Measurements from ENCODE around the gene WASHC4.

WASHC4 gene

GRCh38 chr12:105201299-105201698 is 93.8 kb downstream of the WASHC4 start:
- Histone ChIP-seq H3K4me2 (ENCODE audit: insufficient read depth, low read length) (no peak overlapping the region), H3K9ac (ENCODE audit: low read depth, low read length) (no peak overlapping the region), H3K4me3 (ENCODE audit: low read depth in 1 of 2, low read length in 2 of 2) (no peak overlapping the region), H4K20me1 (ENCODE audit: insufficient read depth, low read length) (no peaks in the 10 kb centered on the region), H2AFZ (ENCODE audit: low read depth, low read length) (no peak overlapping the region), H3K4me1 (ENCODE audit: insufficient read depth, low read length) (no peaks in the 10 kb centered on the region), H3K9me3 (ENCODE audit: insufficient read depth, low read length, severe bottlenecking) (no peaks in the 10 kb centered on the region), H3K79me2 (ENCODE audit: insufficient read depth, low read length) (no peaks in the 10 kb centered on the region), H3K27ac (ENCODE audit: low read length) (no peak overlapping the region), H3K36me3 (ENCODE audit: insufficient read depth, low read length) (peaks cover 54% of the 10 kb centered on the region), H3K27me3 (ENCODE audit: insufficient read depth, low read length, poor library complexity) (no peaks in the 10 kb centered on the region)
- DNase-seq (no peak), ATAC-seq (ENCODE audit: insufficient read depth, low read depth) (no peak)
- no peak for TF ChIP-seq EZH2 (IDR thresholded peaks at IDR 0.05; ENCODE audit: borderline replicate concordance, low read depth, low read length, severe bottlenecking)
- TF ChIP-seq CTCF (IDR thresholded peaks at IDR 0.05; ENCODE audit: borderline replicate concordance, extremely low read depth, low read length, poor library complexity, severe bottlenecking) = no peak

DNA sequence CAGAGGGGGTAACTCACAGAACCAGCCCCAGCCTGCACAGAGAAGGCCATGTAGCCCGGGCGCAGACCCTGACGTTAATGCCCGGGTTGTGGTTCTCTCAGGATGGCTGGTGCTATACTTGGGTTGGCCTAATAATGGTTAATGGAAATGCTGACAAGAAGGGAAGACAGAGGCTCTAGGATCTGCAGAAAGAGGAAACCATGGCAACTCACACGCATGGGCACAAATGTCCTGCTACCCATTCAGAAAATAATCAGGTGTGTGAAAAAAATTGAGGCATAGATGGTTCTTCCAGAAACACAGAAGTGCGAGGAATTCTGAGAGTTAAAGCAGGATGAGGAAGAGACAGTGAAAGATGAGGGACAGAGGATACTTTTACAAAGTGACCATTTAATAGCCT is 94.7 kb downstream of the WASHC4 start:
- Histone ChIP-seq H3K4me2 (ENCODE audit: insufficient read depth, low read length) (no peak overlapping the region), H3K4me1 (ENCODE audit: insufficient read depth, low read length) (no peaks in the 10 kb centered on the region), H3K27ac (ENCODE audit: low read length) (no peak overlapping the region), H4K20me1 (ENCODE audit: insufficient read depth, low read length) (no peaks in the 10 kb centered on the region), H2AFZ (ENCODE audit: low read depth, low read length) (no peak overlapping the region), H3K79me2 (ENCODE audit: insufficient read depth, low read length) (no peaks in the 10 kb centered on the region), H3K36me3 (ENCODE audit: insufficient read depth, low read length) (peaks cover 56% of the 10 kb centered on the region), H3K4me3 (ENCODE audit: low read depth in 1 of 2, low read length in 2 of 2) (no peak overlapping the region), H3K9ac (ENCODE audit: low read depth, low read length) (no peak overlapping the region), H3K9me3 (ENCODE audit: insufficient read depth, low read length, severe bottlenecking) (no peaks in the 10 kb centered on the region), H3K27me3 (ENCODE audit: insufficient read depth, low read length, poor library complexity) (no peaks in the 10 kb centered on the region)
- no peak for DNase-seq
- no peak for TF ChIP-seq EZH2 (IDR thresholded peaks at IDR 0.05; ENCODE audit: borderline replicate concordance, low read depth, low read length, severe bottlenecking)
- ATAC-seq (ENCODE audit: insufficient read depth, low read depth) = no peak

DNA sequence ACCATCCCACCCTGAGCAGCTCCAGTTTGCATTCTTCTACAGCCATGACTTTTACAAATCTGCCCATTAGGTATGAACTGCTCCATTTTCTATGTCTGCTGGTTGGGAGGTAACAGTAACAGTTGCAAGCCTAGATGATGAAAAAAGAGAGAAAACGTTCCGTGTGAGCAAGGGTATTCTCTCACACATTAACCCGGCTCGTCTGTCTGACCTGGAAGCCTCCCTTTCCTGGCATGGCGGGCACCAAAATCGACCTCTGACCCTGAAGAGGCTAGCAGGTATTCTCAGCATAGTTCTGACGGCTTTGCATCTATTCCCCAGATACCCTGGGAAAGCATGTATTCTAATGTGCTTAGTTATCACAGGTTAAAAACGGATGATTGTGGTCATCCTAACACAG is 96.6 kb downstream of the WASHC4 start:
- Histone ChIP-seq H3K36me3 (ENCODE audit: insufficient read depth, low read length) (peaks cover 39% of the 10 kb centered on the region), H3K4me1 (ENCODE audit: insufficient read depth, low read length) (no peaks in the 10 kb centered on the region), H3K9me3 (ENCODE audit: insufficient read depth, low read length, severe bottlenecking) (no peaks in the 10 kb centered on the region), H3K4me2 (ENCODE audit: insufficient read depth, low read length) (no peak overlapping the region), H3K27me3 (ENCODE audit: insufficient read depth, low read length, poor library complexity) (no peaks in the 10 kb centered on the region), H2AFZ (ENCODE audit: low read depth, low read length) (no peak overlapping the region), H3K27ac (ENCODE audit: low read length) (no peak overlapping the region), H3K79me2 (ENCODE audit: insufficient read depth, low read length) (no peaks in the 10 kb centered on the region), H3K9ac (ENCODE audit: low read depth, low read length) (no peak overlapping the region), H3K4me3 (ENCODE audit: low read depth in 1 of 2, low read length in 2 of 2) (no peak overlapping the region), H4K20me1 (ENCODE audit: insufficient read depth, low read length) (no peaks in the 10 kb centered on the region)
- DNase-seq (no peak), ATAC-seq (ENCODE audit: insufficient read depth, low read depth) (no peak)
- TF ChIP-seq CTCF (IDR thresholded peaks at IDR 0.05; ENCODE audit: borderline replicate concordance, extremely low read depth, low read length, poor library complexity, severe bottlenecking) (no peak), EZH2 (IDR thresholded peaks at IDR 0.05; ENCODE audit: borderline replicate concordance, low read depth, low read length, severe bottlenecking) (no peak)

GRCh38 chr12:105204916-105205315 is 97.4 kb downstream of the WASHC4 start:
- Histone ChIP-seq H3K4me3 (ENCODE audit: low read depth in 1 of 2, low read length in 2 of 2) (no peak overlapping the region), H3K4me1 (ENCODE audit: insufficient read depth, low read length) (no peaks in the 10 kb centered on the region), H3K36me3 (ENCODE audit: insufficient read depth, low read length) (peaks cover 35% of the 10 kb centered on the region), H2AFZ (ENCODE audit: low read depth, low read length) (no peak overlapping the region), H3K9me3 (ENCODE audit: insufficient read depth, low read length, severe bottlenecking) (no peaks in the 10 kb centered on the region), H3K79me2 (ENCODE audit: insufficient read depth, low read length) (no peaks in the 10 kb centered on the region), H3K27ac (ENCODE audit: low read length) (no peak overlapping the region), H3K4me2 (ENCODE audit: insufficient read depth, low read length) (no peak overlapping the region), H3K27me3 (ENCODE audit: insufficient read depth, low read length, poor library complexity) (no peaks in the 10 kb centered on the region), H3K9ac (ENCODE audit: low read depth, low read length) (no peak overlapping the region), H4K20me1 (ENCODE audit: insufficient read depth, low read length) (no peaks in the 10 kb centered on the region)
- ATAC-seq (ENCODE audit: insufficient read depth, low read depth) = no peak
- no peak for TF ChIP-seq CTCF (IDR thresholded peaks at IDR 0.05; ENCODE audit: borderline replicate concordance, extremely low read depth, low read length, poor library complexity, severe bottlenecking)
- TF ChIP-seq EZH2 (IDR thresholded peaks at IDR 0.05; ENCODE audit: borderline replicate concordance, low read depth, low read length, severe bottlenecking) = no peak
- DNase-seq = no peak
